HUDEP-2 (cell line): ENCODE results near the gene BIRC5.
A peak's percentile ranks its signal among the peaks of the same experiment; 100 is the strongest.

Source experiments
- DNase-seq, 76 experiments: peaks; one replicate each; lab custom pipeline; 2025; ENCODE audit not compliant: unreplicated experiment in 76 of 76; lab: John Stamatoyannopoulos, UW

The BIRC5 gene

GRCh38 chr17:78253946-78254672, 40.1 kb downstream of the BIRC5 start:
- DNase-seq: peak in 69 of 76 experiments; percentile 23 to 85 (median 65)

- no peak for DNase-seq
Measured at GRCh38 chr17:78255029-78255656, 41.1 kb downstream of the BIRC5 start.

- no peak for DNase-seq
Measured at GRCh38 chr17:78255953-78256706, 42.1 kb downstream of the BIRC5 start.

GRCh38 chr17:78256707-78257591, 42.9 kb downstream of the BIRC5 start:
- no peak for DNase-seq

- DNase-seq: peak in 2 of 76 experiments; percentile 8 to 28
Measured at GRCh38 chr17:78257810-78258322, 43.8 kb downstream of the BIRC5 start.

GRCh38 chr17:78258323-78259191, 44.5 kb downstream of the BIRC5 start:
- DNase-seq: peak in 74 of 76 experiments; percentile 24 to 88 (median 70)

- no peak for DNase-seq
Measured at GRCh38 chr17:78259192-78259554, 45.1 kb downstream of the BIRC5 start.

- peak in 35 of 76 experiments; percentile 7 to 56 (median 22) for DNase-seq
Measured at GRCh38 chr17:78263063-78263735, 49.1 kb downstream of the BIRC5 start.

GRCh38 chr17:78263736-78264340, 49.8 kb downstream of the BIRC5 start:
- DNase-seq: no peak

GRCh38 chr17:78264590-78264989, 50.5 kb downstream of the BIRC5 start:
- DNase-seq: no peak

- DNase-seq: no peak
Measured at GRCh38 chr17:78265121-78265520, 51.1 kb downstream of the BIRC5 start.

GRCh38 chr17:78266231-78266631, 52.2 kb downstream of the BIRC5 start:
- DNase-seq: peak in 2 of 76 experiments; percentile 6 to 15

- DNase-seq: no peak
Measured at GRCh38 chr17:78266771-78267170, 52.7 kb downstream of the BIRC5 start.

- DNase-seq: no peak
Measured at GRCh38 chr17:78267253-78268073, 53.4 kb downstream of the BIRC5 start.

GRCh38 chr17:78268191-78268874, 54.3 kb downstream of the BIRC5 start:
- no peak for DNase-seq

GRCh38 chr17:78268951-78269905, 55.2 kb downstream of the BIRC5 start:
- no peak for DNase-seq
